GM18909 (cell line): Measurements from ENCODE around the gene EYA4.
"Not testable (repeated sequence)": the region's sequence is repeated elsewhere in the genome, so short reads cannot be mapped to it uniquely, and the experiment has no call there.

Experiments
- ATAC-seq: cut with Tn5 transposase; IDR thresholded peaks from one replicate; pipeline ENCODE4 v1.9.1; 2021; ENCODE audit warnings: mild to moderate bottlenecking; ENCODE audit not compliant: unreplicated experiment, poor library complexity

The EYA4 gene

GRCh38 chr6:133551436-133551835 is 310.3 kb downstream of the EYA4 start:
- ATAC-seq: no peak

GRCh38 chr6:133551847-133552341 is 310.7 kb downstream of the EYA4 start:
- no peak for ATAC-seq

- ATAC-seq: no peak
These were observed 312.5 kb downstream of the EYA4 start for GRCh38 chr6:133553652-133554051.

- not testable (repeated sequence) for ATAC-seq
These were observed 313.0 kb downstream of the EYA4 start for GRCh38 chr6:133554121-133554520.

- no peak for ATAC-seq
These were observed 314.5 kb downstream of the EYA4 start for GRCh38 chr6:133555685-133556084.

- no peak for ATAC-seq
These were observed 318.8 kb downstream of the EYA4 start for GRCh38 chr6:133559926-133560325.

- ATAC-seq: no peak
These were observed 326.5 kb downstream of the EYA4 start for GRCh38 chr6:133567636-133568035.

GRCh38 chr6:133568970-133569889 is 328.1 kb downstream of the EYA4 start:
- peak; percentile 72 for ATAC-seq

- ATAC-seq: no peak
These were observed 330.5 kb downstream of the EYA4 start for GRCh38 chr6:133571681-133572080.

GRCh38 chr6:133577851-133578250 is 336.7 kb downstream of the EYA4 start:
- ATAC-seq: no peak
